HG02623 (cell line): ENCODE results near the gene CFAP77.

Experiments
- ATAC-seq: cut with Tn5 transposase; IDR thresholded peaks from one replicate; pipeline ENCODE4 v1.9.1; 2021; ENCODE audit warnings: moderate library complexity; ENCODE audit not compliant: unreplicated experiment

CFAP77 gene

DNA sequence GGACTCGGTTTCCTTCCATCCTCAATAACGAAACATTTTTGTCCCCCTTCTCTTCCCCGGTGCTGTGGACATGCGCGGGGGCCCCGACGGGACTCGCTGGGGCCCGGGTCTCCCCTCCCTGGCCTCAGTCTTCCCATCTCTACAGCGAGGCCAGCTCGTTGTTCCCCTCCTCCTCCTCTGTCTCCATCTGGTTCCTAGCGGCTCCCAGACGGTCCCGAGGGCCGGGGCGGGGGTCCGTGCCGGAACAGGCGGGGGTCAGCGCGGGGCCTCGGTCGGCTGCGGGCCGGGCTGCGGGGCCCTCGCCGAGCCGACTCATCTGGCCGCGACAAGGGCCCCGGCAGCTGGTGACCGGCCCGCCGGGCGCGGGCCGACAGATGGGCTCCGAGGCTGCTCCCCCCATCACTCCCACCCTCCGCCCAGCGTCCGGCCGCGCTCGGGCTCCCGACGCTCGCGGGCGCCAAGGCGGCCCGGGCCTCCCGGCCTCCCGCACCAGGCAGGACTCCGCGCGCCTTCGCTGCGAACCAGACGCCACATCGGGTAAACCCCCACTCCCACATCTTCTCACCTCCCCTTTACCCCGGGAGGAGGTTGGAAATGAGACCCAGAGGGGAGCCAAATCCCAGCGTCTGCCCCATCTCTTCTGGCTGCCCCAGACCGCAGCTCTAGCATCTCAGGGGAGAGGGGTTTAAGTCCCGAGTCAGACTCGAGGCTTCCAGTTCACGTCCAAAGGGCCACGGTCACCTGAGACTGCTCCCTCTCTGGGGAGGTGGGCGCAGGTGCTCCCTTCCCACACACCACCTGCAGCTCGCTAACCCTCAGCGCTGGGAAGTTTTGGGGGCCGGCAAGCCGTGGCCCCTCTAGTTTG, 180.5 kb downstream of the CFAP77 start:
- ATAC-seq, result no peak

DNA sequence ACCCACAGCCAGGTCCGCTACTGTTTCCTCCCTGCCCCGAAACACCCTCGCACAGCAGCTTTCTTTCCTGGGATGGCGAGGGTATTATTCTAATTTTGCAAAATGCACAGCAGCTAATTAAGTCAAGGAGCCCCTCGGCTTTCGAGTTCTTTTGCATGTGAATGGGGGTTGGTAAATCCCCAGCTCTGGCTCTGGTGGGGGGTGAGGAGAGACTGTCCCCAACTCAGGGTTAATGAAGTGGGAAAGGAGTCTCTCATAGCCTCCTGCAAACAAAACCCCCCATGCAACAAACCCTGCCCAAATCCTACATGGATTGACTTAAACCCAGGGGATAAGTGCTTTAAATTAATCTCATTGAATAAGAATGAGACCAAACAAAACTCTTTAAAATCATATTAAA, 181.2 kb downstream of the CFAP77 start:
- ATAC-seq, result no peak

- ATAC-seq, result no peak
Measured at GRCh38 chr9:132591751-132592314, 181.8 kb downstream of the CFAP77 start.

GRCh38 chr9:132592451-132592850, 182.4 kb downstream of the CFAP77 start:
- no peak for ATAC-seq

DNA sequence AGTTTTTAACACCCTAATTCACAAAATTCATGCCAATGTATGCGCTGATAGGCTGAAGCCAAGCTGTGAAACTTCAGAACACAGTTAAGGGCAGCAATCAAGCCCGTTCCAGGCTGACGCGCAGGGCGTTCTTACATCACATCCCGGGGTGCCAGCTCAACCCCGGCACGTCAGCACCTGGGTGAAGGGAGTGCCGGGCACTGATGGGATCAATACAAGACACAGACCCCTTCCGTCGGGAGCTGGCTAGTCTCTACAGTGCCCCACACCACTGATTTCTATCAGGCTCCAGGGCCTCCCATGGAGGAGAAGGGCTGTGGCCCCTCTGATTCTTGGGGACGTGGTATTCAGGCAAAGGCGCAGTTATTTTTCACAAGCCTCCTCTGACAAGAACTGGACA, 184.4 kb downstream of the CFAP77 start:
- ATAC-seq, result no peak

DNA sequence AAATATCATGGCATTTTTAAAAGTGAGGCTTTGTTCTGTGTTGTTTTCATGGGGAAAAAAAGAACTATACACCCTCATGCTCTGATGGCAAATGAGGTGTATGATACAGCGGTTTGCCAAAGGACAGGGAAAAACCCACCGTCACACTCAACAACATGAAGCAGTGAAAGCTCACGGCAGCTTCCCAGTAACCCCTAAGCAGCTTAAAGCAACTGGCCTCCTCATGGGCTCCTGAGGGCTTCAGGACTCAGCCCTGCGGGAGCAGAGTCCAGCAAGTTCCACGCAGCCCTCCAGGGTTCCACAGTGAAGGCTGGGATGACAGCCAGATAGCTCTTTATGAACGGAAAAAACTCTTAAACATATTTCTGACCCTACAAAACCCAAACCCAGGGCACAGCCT, 185.3 kb downstream of the CFAP77 start:
- ATAC-seq, result no peak

GRCh38 chr9:132596200-132596599, 186.2 kb downstream of the CFAP77 start:
- no peak for ATAC-seq

DNA sequence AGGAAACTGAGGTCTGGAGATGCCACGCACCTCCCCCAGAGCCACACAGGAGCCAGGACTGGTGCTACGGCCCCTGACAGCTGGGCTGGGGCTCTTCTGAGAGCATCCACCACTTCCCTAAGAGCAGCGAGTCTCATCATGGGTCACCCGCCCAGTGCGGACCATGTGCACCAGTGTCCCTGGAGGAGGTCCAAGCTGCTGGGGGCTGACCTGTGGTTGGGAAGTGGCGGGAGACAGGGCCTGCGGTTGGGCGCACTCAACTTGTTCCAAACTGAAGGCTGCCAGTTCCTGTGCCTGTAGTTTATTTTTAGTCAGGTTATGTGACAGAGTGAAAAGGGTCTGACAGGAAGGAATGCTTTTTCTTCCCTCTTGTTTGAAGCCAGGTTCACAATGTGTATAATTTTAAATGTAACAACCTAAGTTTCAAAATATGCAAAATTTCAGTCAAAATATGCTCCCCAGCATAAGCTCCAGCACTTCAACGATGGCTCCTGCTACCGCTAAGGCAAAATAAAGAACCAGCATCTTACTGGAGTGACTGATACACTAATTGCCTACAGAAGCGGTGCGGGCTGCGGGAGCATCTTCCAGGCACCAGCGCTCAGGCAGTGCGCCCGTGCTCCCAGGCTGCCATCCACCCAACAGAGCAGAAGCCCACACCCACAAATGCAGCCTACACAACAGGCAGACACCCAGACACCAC, 187.2 kb downstream of the CFAP77 start:
- no peak for ATAC-seq

DNA sequence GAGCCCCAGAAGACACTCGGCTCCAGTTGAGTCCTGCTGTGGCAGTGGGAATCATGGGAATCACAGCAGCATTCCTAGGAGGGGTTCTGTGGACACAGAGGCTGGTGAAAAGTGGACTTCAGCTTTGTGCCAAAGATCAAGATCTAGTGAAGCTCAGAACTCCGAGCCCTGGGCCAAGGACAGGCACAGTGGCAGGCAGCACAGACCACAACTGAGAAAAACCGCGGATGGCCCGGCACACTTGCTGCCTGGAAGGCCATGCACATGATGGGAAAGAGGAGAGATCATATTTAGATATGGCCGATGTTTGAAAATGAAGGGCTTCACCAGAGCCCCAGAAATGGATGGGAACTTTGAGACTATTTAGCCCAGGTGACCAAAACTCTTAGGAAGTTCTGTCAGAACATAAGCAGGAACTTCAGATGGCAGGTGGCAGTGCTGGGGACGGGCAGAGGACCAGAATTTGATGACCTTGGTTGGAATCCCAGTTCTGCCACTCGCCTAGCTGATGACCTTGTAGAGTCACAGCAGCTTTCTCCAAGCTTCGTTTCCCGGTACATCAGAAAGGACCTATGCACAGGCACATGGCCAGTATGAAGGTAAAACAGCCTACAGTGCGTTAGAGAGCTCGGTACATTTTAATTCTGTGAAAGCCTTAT, 190.4 kb downstream of the CFAP77 start:
- no peak for ATAC-seq

DNA sequence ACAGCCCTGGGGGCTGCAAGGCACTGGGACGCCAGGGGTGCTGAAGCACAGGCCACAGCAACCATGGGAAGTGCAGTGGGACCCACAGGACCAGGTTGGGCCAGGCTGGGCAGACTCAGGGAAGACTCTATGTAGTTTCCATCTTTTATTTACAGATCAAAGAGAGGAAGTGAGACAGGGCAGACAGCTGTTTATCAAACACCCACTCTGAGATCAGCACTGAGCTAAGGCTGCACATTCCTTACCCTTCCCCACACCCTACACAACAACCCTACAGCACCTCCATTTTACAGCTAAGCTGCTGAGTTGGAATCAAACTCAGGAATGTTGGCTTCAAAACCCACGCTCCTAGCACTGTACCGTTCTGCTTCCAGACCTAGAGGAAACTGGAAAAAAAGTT, 192.2 kb downstream of the CFAP77 start:
- ATAC-seq, result no peak

DNA sequence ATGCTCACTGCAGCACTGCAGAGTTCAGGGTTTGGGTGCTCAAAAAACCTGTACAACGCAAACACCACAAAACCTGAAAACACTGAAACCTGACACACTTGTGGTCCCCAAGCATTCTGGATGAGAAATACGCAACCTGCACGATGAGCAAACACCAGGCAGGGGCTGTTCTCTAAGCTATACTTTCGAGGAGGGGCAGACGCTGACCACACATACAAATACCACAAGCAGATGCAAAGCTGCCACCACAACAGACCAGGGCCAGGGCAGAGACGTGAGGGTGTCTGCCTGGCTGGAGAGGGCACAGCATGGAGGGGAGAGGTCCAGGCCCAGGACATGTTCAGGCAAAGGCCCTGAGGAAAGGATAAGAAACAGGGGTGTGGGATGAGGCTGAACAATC, 195.4 kb downstream of the CFAP77 start:
- ATAC-seq, result no peak

- no peak for ATAC-seq
Measured at GRCh38 chr9:132606066-132606465, 196.1 kb downstream of the CFAP77 start.

DNA sequence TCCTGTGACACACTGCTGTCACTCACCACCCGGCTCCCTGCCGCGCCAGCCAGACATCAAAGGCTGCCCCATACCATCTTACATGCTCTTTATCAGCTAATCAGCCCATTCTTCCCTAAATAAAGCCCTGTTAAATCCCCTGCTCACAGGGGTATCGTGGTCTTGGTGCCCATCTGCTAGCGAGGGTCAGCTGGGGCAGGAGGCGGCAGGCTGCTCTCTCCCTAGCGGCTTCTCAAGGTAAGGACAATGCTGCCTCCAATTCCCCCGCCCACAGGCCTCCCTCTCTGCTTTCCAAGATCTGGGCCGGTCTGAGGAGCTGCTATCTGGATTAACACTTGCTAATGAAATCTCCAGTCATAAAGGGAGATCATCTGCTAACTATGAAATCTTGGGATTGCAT, 199.2 kb downstream of the CFAP77 start:
- no peak for ATAC-seq

- no peak for ATAC-seq
Measured at GRCh38 chr9:132609829-132610228, 199.8 kb downstream of the CFAP77 start.

- ATAC-seq, result no peak
Measured at GRCh38 chr9:132610661-132611060, 200.7 kb downstream of the CFAP77 start.

GRCh38 chr9:132614324-132614723, 204.3 kb downstream of the CFAP77 start:
- ATAC-seq, result no peak

GRCh38 chr9:132615774-132616173, 205.8 kb downstream of the CFAP77 start:
- ATAC-seq, result no peak

GRCh38 chr9:132616725-132617124, 206.7 kb downstream of the CFAP77 start:
- ATAC-seq, result no peak

- ATAC-seq, result no peak
Measured at GRCh38 chr9:132622159-132622558, 212.1 kb downstream of the CFAP77 start.
